Natural killer cell (primary cell): ENCODE measurements around the gene LAMA5. TPM values are rescaled to one million over a fixed set of nuclear protein-coding genes. Genes with fewer than 3 reads are reported as not detected.

Experiments
- ATAC-seq, 3 donors: fragments of 150-1000 bp in 2 of 3; fragments of 200-7000 bp in 1 of 3; cut with Tn5 transposase; 1 replicate in 1 of 3; 2 replicates in 2 of 3; pipeline ENCODE4 v1.10.0; 2021; ENCODE audit warnings: mild to moderate bottlenecking in 2 of 3, moderate library complexity in 2 of 3
- DNase-seq, 2 donors: peaks; one replicate each; pipeline versions ENCODE4 v3.0.0 to v3.0.0-alpha.2; 2013 to 2021; ENCODE audit warnings: mixed read lengths in 1 of 2
- H3K27ac ChIP-seq: one replicate; pipeline ENCODE4 v1.5.1; 2013; ENCODE audit warnings: mild to moderate bottlenecking, low read length
- H3K27me3 ChIP-seq: one replicate; pipeline ENCODE4 v1.6.1; 2013; ENCODE audit warnings: low read length; ENCODE audit not compliant: control insufficient read depth, insufficient read depth
- H3K36me3 ChIP-seq: one replicate; pipeline ENCODE4 v1.6.1; 2013; ENCODE audit warnings: low read length; ENCODE audit not compliant: control insufficient read depth, insufficient read depth
- H3K4me1 ChIP-seq: one replicate; pipeline ENCODE4 v1.6.1; 2013; ENCODE audit warnings: low read length; ENCODE audit not compliant: control insufficient read depth, insufficient read depth
- H3K4me3 ChIP-seq: one replicate; pipeline ENCODE4 v1.5.1; 2013; ENCODE audit warnings: low read length
- H3K9me3 ChIP-seq: one replicate; pipeline ENCODE4 v1.6.1; 2013; ENCODE audit warnings: low read length; ENCODE audit not compliant: control insufficient read depth, insufficient read depth
- H3K27ac Mint-ChIP-seq, 2 donors: one replicate each; pipeline ENCODE4 v1.8.0; 2022; ENCODE audit warnings: mild to moderate bottlenecking in 2 of 2, mixed read lengths in 2 of 2, moderate library complexity in 1 of 2
- H3K27me3 Mint-ChIP-seq, 2 donors: one replicate each; pipeline ENCODE4 v1.8.0; 2022; ENCODE audit warnings: low read depth in 2 of 2, mixed read lengths in 2 of 2
- H3K36me3 Mint-ChIP-seq: one replicate; pipeline ENCODE4 v1.8.0; 2022; ENCODE audit warnings: mixed read lengths
- H3K4me1 Mint-ChIP-seq, 2 donors: one replicate each; pipeline ENCODE4 v1.8.0; 2022; ENCODE audit warnings: mixed read lengths in 2 of 2
- H3K4me3 Mint-ChIP-seq: one replicate; pipeline ENCODE4 v1.8.0; 2022; ENCODE audit warnings: mild to moderate bottlenecking, moderate library complexity, mixed read lengths
- H3K9me3 Mint-ChIP-seq, 2 donors: one replicate each; pipeline ENCODE4 v1.8.0; 2022; ENCODE audit warnings: mixed read lengths in 2 of 2
- WGBS: methylation state at CpG from one replicate; pipeline ENCODE4 v1.1.7; 2013; ENCODE audit warnings: missing lambda C conversion rate; ENCODE audit not compliant: insufficient coverage; 5-methylcytosine and 5-hydroxymethylcytosine counted together
- intact Hi-C: fragments of 100-400 bp; cut with micrococcal nuclease; formaldehyde crosslinking; loops from one replicate; pipeline ENCODE4 v1.14.2; 2022
- total RNA-seq, 4 donors: library from RNA; stranded (reverse); fragments of 120-200 nt in 1 of 4; gene quantifications; one replicate each; pipeline versions ENCODE4 v1.2.3 to v1.2.4, GENCODE V29; 2013 to 2022
- TF ChIP-seq, protein P1 (sequence below): fragments of 200-600 bp; IDR thresholded peaks from one replicate; pipeline ENCODE4 v1.8.0; 2022; ENCODE audit warnings: antibody characterized with exemption

LAMA5 gene
- total RNA-seq, 3 donors from 2014 or later (not counting 1 experiment from before 2014, with no cell fraction given): 1.0 to 4.3 (median 1.4) TPM

DNA sequence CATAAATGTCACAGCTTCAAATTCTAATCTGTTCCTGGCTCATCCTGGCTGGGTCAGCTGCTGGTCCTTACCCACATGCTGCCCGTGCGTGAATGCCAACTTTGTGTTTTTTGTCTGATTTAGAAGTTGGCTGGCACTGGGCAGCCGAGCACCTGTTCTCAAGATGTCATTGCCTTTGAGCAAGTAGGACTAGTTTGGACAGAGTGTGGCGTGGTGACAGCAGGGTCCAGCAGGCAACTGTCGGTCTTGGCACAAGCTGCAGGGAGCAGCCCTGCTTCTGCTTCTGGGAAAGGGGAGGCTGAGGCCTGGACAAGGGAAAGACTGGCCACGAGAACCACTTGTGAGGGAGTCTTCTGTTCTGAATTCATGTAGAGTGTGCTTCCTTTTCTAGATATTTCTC, 90.7 kb downstream of the LAMA5 start:
- H3K27me3 ChIP-seq: no peaks in the 10 kb centered on the region
- intact Hi-C loops: no loop called here
- H3K4me3 Mint-ChIP-seq: no peak overlapping the region
- peaks cover 3% of the 10 kb centered on the region for H3K4me1 ChIP-seq
- TF ChIP-seq, protein P1, sequence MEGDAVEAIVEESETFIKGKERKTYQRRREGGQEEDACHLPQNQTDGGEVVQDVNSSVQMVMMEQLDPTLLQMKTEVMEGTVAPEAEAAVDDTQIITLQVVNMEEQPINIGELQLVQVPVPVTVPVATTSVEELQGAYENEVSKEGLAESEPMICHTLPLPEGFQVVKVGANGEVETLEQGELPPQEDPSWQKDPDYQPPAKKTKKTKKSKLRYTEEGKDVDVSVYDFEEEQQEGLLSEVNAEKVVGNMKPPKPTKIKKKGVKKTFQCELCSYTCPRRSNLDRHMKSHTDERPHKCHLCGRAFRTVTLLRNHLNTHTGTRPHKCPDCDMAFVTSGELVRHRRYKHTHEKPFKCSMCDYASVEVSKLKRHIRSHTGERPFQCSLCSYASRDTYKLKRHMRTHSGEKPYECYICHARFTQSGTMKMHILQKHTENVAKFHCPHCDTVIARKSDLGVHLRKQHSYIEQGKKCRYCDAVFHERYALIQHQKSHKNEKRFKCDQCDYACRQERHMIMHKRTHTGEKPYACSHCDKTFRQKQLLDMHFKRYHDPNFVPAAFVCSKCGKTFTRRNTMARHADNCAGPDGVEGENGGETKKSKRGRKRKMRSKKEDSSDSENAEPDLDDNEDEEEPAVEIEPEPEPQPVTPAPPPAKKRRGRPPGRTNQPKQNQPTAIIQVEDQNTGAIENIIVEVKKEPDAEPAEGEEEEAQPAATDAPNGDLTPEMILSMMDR: no peak
- no peaks in the 10 kb centered on the region for H3K9me3 Mint-ChIP-seq
- no peaks in the 10 kb centered on the region for H3K9me3 ChIP-seq
- 91% methylated on average over 6 of the region's 6 CpGs for WGBS
- DNase-seq (no peak), ATAC-seq (no peak)
- H3K27me3 Mint-ChIP-seq: no peaks in the 10 kb centered on the region
- peaks cover 51% of the 10 kb centered on the region for H3K36me3 ChIP-seq
- H3K4me1 Mint-ChIP-seq: peaks cover 0 to 16% of the 10 kb centered on the region in 2 donors
- no peak overlapping the region for H3K4me3 ChIP-seq
- peaks cover 11% of the 10 kb centered on the region for H3K36me3 Mint-ChIP-seq
- H3K27ac ChIP-seq: no peak overlapping the region
- no peak overlapping the region for H3K27ac Mint-ChIP-seq

DNA sequence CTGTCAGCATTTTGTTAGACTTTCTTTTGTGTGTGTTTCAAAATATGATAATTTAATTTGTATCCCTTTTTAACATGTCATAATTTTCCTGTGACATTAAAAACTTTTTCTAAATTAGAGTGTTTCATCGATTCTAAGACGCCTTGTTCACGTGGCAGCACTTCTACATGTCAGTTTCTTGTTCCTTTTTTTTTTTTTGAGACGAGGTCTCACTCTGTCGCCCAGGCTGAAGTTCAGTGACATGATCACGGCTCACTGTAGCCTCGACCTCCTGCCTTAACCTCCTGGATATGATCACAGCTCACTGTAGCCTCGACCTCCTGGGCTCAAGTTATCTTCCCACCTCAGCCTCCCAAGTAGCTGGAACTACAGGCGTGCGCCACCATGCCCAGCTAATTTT, 91.9 kb downstream of the LAMA5 start:
- Histone ChIP-seq H3K36me3 (peaks cover 39% of the 10 kb centered on the region), H3K4me1 (peaks cover 3% of the 10 kb centered on the region), H3K27ac (no peak overlapping the region), H3K4me3 (no peak overlapping the region), H3K9me3 (no peaks in the 10 kb centered on the region), H3K27me3 (no peaks in the 10 kb centered on the region)
- Mint-ChIP-seq H3K4me3 (no peak overlapping the region), H3K4me1 (peaks cover 0 to 16% of the 10 kb centered on the region in 2 donors), H3K27me3 (no peaks in the 10 kb centered on the region), H3K9me3 (no peaks in the 10 kb centered on the region), H3K36me3 (peaks cover 11% of the 10 kb centered on the region), H3K27ac (peak overlapping the region in 1 of 2 donors; percentile 64)
- 83% methylated on average over 10 of the region's 10 CpGs for WGBS
- ATAC-seq (no peak), DNase-seq (no peak)
- intact Hi-C loops: no loop called here
- TF ChIP-seq, protein P1: no peak

- no peak for DNase-seq
Measured at GRCh38 chr20:62274332-62274950, 92.7 kb downstream of the LAMA5 start.

More at GRCh38 chr20:62274332-62274950, 92.7 kb downstream of the LAMA5 start:
- peaks cover 31% of the 10 kb centered on the region for H3K36me3 ChIP-seq
- intact Hi-C loops: no loop called here
- no peak overlapping the region for H3K4me3 ChIP-seq
- Mint-ChIP-seq H3K4me1 (peaks cover 0 to 19% of the 10 kb centered on the region in 2 donors), H3K27ac (peak overlapping the region; percentile 31 to 64), H3K36me3 (peaks cover 11% of the 10 kb centered on the region), H3K4me3 (no peak overlapping the region), H3K27me3 (no peaks in the 10 kb centered on the region), H3K9me3 (no peaks in the 10 kb centered on the region)
- H3K27me3 ChIP-seq: no peaks in the 10 kb centered on the region
- TF ChIP-seq, protein P1: no peak
- no peaks in the 10 kb centered on the region for H3K9me3 ChIP-seq
- peaks cover 3% of the 10 kb centered on the region for H3K4me1 ChIP-seq
- H3K27ac ChIP-seq: no peak overlapping the region
- 91% methylated on average over 13 of the region's 13 CpGs for WGBS
- no peak for ATAC-seq
